Ovary (tissue), 9 donors: ENCODE results near the gene SLC17A9. TPM values are rescaled to one million over a fixed set of nuclear protein-coding genes. Genes with fewer than 3 reads are reported as not detected.

ENCODE experiments used
- DNase-seq, 5 donors: peaks; one replicate each; pipeline ENCODE4 v3.0.0-alpha.2; 2019 to 2020
- H3K27ac ChIP-seq, 2 donors: fragments of 200-600 bp; one replicate each; pipeline versions ENCODE4 v1.5.1 to v1.8.0; 2019 to 2022
- H3K27me3 ChIP-seq: fragments of 200-600 bp; one replicate; pipeline ENCODE4 v1.8.0; 2022
- H3K36me3 ChIP-seq: fragments of 200-600 bp; sonication (generic); one replicate; pipeline ENCODE4 v1.5.1; 2019
- H3K4me1 ChIP-seq: one replicate; pipeline ENCODE4 v1.8.1; 2013; ENCODE audit warnings: mild to moderate bottlenecking, moderate library complexity; ENCODE audit not compliant: insufficient read depth
- H3K4me3 ChIP-seq: fragments of 200-600 bp; sonication (generic); one replicate; pipeline ENCODE4 v1.5.1; 2017
- H3K9me3 ChIP-seq, 2 donors: fragments of 200-600 bp in 1 of 2; sonication (generic) in 1 of 2; one replicate each; pipeline versions ENCODE4 v1.5.1 to v1.8.1; 2013 to 2019; ENCODE audit warnings: mild to moderate bottlenecking in 1 of 2, moderate library complexity in 1 of 2
- CTCF ChIP-seq, 3 donors: fragments of 450-650 bp in 2 of 3; fragments of 200-600 bp in 1 of 3; IDR thresholded peaks; one replicate each; pipeline versions ENCODE4 v1.5.1 to v1.8.0; 2016 to 2022; ENCODE audit warnings: antibody characterized with exemption in 3 of 3, mild to moderate bottlenecking in 1 of 3
- EP300 ChIP-seq: sonication (generic); formaldehyde crosslinking; IDR thresholded peaks from one replicate; pipeline ENCODE4 v1.6.1; 2017; ENCODE audit warnings: antibody characterized with exemption
- POLR2A ChIP-seq: fragments of 450-650 bp; IDR thresholded peaks from one replicate; pipeline ENCODE4 v1.6.1; 2017; ENCODE audit warnings: antibody characterized with exemption, mild to moderate bottlenecking, moderate library complexity
- WGBS, 3 donors: extraction: QIAGEN DNeasy Blood & Tissue Kit in 1 of 3; methylation state at CpG; one replicate each; pipeline versions ENCODE4 v1.1.5 to v1.1.7; 2013 to 2017; 5-methylcytosine and 5-hydroxymethylcytosine counted together
- intact Hi-C, 4 donors: fragments of 100-400 bp; cut with DNase I; formaldehyde crosslinking; loops; one replicate each; pipeline versions ENCODE4 v1.11.0 to v1.15.1; 2022 to 2023
- polyA plus RNA-seq, 2 donors: library from polyadenylated mRNA; stranded (reverse); fragments of 200-250 nt in 1 of 2; fragments of 350-450 nt in 1 of 2; fragmentation: Illumina TruSeq in 1 of 2; extraction: RNeasy Lipid Tissue Mini Kit (QIAGEN cat#74804) in 1 of 2; gene quantifications; one replicate each; pipeline ENCODE4 v1.2.3, GENCODE V29; 2013 to 2014
- total RNA-seq, 7 donors: library from RNA; depleted of rRNA in 2 of 7; stranded (reverse); fragments of >200 nt in 2 of 7; fragmentation: NEBNext Ultra II Directional in 3 of 7; extraction: Animal tissue kit (Norgen Biotek cat#: 25700) in 3 of 7; gene quantifications; one replicate each; pipeline versions ENCODE4 v1.1.0 to v1.2.4, GENCODE V29; 2016 to 2023
- donor health status: DM: no; HTN: no; CAD: no; lungs with moderate emphysema.
- donor health status: DM: no; HTN: no; CAD: no.
- donor health status: Bipolar disorder and iron deficiency.
- donor health status: DM: yes; HTN: yes; CAD: no.
- donor health status: DM: no; HTN: no; CAD: no.
- donor health status: DM: yes; HTN: yes; CAD: no.

The SLC17A9 gene
- total and polyA plus RNA-seq, 9 donors: 0.68 to 7.7 (median 4.7) TPM

- Histone ChIP-seq H3K27me3 (no peaks in the 10 kb centered on the region), H3K4me1 (no peaks in the 10 kb centered on the region), H3K27ac (no peak overlapping the region), H3K4me3 (no peak overlapping the region), H3K36me3 (no peaks in the 10 kb centered on the region), H3K9me3 (no peaks in the 10 kb centered on the region)
- DNase-seq: no peak
- no peak for TF ChIP-seq CTCF (IDR thresholded peaks at IDR 0.05)
- no peak for TF ChIP-seq EP300
- TF ChIP-seq POLR2A: no peak
- WGBS, 3 donors: 93 to 96% (median 95%) methylated on average over 27 to 30 of the region's 30 CpGs
- intact Hi-C loops: no loop called here
These were observed 9.8 kb downstream of the SLC17A9 start for GRCh38 chr20:62962221-62962879.

GRCh38 chr20:62962891-62963613 is 10.5 kb downstream of the SLC17A9 start:
- no peak for DNase-seq
- no peak for TF ChIP-seq EP300
- TF ChIP-seq POLR2A: no peak
- TF ChIP-seq CTCF (IDR thresholded peaks at IDR 0.05): no peak
- H3K4me3 ChIP-seq: no peak overlapping the region
- no peak overlapping the region for H3K27ac ChIP-seq
- no peaks in the 10 kb centered on the region for H3K9me3 ChIP-seq
- 88 to 92% (median 90%) methylated on average over 28 to 32 of the region's 32 CpGs for WGBS, 3 donors
- H3K4me1 ChIP-seq: no peaks in the 10 kb centered on the region
- intact Hi-C loops: no loop called here
- no peaks in the 10 kb centered on the region for H3K36me3 ChIP-seq
- no peaks in the 10 kb centered on the region for H3K27me3 ChIP-seq

- intact Hi-C loops: no loop called here
- Histone ChIP-seq H3K9me3 (no peaks in the 10 kb centered on the region), H3K36me3 (no peaks in the 10 kb centered on the region), H3K27me3 (no peaks in the 10 kb centered on the region), H3K27ac (no peak overlapping the region), H3K4me3 (no peak overlapping the region), H3K4me1 (no peaks in the 10 kb centered on the region)
- TF ChIP-seq EP300: no peak
- TF ChIP-seq CTCF (IDR thresholded peaks at IDR 0.05): no peak
- no peak for TF ChIP-seq POLR2A
- no peak for DNase-seq
- WGBS, 3 donors: 88 to 90% (median 88%) methylated on average over 28 to 32 of the region's 32 CpGs
These were observed 11.3 kb downstream of the SLC17A9 start for GRCh38 chr20:62963614-62964397.

- 86 to 91% (median 88%) methylated on average over 20 of the region's 20 CpGs for WGBS, 3 donors
- H3K9me3 ChIP-seq: no peaks in the 10 kb centered on the region
- DNase-seq: no peak
- H3K27me3 ChIP-seq: no peaks in the 10 kb centered on the region
- no peaks in the 10 kb centered on the region for H3K36me3 ChIP-seq
- no peaks in the 10 kb centered on the region for H3K4me1 ChIP-seq
- no peak overlapping the region for H3K4me3 ChIP-seq
- intact Hi-C loops: no loop called here
- H3K27ac ChIP-seq: no peak overlapping the region
- TF ChIP-seq CTCF (IDR thresholded peaks at IDR 0.05) (no peak), EP300 (no peak), POLR2A (no peak)
These were observed 12.2 kb downstream of the SLC17A9 start for GRCh38 chr20:62964700-62965099.
